GM12892 (cell line): Measurements from ENCODE around the gene PDZD2.

Source experiments
- POLR2A ChIP-seq: IDR thresholded peaks from 2 replicates; pipeline ENCODE4 v1.6.1; 2011; ENCODE audit warnings: low read depth, low read length, control low read depth
- POLR2AphosphoS5 ChIP-seq: IDR thresholded peaks from 2 replicates; pipeline ENCODE4 v1.6.1; 2011; ENCODE audit warnings: low read depth, low read length, control low read depth
- TAF1 ChIP-seq: IDR thresholded peaks from 2 replicates; pipeline ENCODE4 v1.6.1; 2011; ENCODE audit warnings: low read depth, mild to moderate bottlenecking, control low read depth, low read length, borderline replicate concordance

DNA sequence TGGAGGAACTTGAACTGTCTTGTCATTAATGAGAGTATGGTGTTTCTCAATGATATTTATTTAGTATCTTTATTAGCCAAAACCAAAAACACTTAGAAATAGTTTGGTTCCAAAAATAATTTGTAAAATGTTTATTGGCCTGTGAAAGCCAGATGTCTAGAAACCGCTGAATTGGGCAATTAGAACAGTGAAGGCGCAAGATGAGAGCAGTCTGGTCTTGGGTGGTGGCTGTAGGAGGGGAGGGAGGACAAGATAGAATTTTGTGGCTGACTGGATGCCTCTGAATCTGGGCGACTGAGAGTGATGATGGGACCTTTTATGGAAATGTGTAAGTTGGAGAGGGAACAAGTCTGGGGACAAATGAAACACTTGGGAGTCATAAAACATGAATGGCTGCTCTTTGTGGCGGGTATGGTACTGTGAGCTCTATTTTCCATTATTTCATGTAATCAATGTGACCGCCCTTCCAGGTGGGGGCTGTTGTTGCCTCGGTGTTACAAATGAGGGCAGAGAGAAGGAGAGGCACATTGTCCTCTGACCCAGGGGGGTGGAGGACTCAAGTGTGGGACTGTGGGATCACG lies 35.5 kb downstream of the PDZD2 start:
- TF ChIP-seq POLR2AphosphoS5 (no peak), POLR2A (no peak), TAF1 (no peak)
